NCI-H187 treated with DMSO at 0.1 percent for 48 hours (cell line): ENCODE measurements around the gene NECTIN4.
"Not testable (repeated sequence)": the region's sequence is repeated elsewhere in the genome, so short reads cannot be mapped to it uniquely, and the experiment has no call there.

Experiments used
- DNase-seq: peaks from one replicate; lab custom pipeline; 2025; lab: John Stamatoyannopoulos, UW

The NECTIN4 gene

DNA sequence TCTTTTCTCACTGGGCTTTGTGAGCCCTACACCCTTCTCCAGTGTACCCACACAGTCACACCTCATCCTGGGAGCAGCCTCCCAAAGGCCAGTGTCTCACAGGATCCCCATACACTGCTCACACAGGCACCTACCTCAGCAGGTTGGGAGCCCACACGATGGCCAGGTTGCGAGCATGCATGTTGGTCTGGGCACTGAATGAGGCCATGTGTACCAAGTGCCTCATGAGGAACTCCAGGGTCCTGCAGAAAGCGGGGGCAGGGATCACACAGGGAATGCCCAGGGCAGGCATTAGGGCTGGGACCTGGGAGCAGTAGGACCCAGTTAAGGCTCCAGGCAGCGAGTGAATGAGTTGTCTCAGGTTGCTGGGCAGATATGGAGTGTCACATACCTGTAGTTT, 35.1 kb downstream of the NECTIN4 start:
- DNase-seq: no peak

DNA sequence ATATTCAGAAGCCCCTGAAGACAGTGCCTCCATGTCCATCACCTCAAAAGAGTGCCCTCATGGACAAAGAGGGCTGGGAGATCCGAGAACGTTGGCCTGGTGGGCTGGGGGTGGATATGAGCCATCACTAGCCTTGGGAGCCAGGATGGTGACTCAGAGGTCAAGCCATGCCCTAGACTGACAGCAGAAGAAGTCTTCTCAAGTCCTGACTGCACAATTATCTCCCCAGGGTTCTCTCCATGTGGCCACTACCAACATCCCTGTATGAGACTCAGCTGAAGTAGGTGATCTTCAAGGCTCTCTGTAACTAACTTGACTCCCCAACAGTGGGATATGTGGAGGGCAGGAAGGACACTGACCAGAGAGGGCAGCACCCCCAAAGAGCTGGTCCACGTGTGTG, 36.5 kb downstream of the NECTIN4 start:
- no peak for DNase-seq

DNA sequence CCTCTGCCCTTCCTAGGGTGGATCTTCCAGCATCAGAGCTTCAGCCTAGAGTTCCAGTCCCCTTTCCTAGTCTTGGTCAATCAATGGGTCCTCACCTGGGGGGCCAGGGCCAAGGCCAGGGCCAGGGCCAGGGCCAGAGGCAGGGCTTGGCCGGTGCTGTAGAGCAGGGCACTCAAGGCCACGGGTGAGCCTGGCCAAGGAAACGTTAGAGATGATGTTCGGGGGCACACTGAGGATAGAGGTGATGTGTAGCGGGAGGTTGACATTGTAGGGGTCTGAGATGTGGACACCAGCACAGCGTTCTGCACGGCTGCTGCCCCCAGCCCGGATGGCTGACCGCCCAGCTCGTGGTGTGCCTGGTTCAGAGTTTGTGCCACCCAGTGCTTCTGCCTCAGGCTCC, 38.1 kb downstream of the NECTIN4 start:
- DNase-seq: no peak

DNA sequence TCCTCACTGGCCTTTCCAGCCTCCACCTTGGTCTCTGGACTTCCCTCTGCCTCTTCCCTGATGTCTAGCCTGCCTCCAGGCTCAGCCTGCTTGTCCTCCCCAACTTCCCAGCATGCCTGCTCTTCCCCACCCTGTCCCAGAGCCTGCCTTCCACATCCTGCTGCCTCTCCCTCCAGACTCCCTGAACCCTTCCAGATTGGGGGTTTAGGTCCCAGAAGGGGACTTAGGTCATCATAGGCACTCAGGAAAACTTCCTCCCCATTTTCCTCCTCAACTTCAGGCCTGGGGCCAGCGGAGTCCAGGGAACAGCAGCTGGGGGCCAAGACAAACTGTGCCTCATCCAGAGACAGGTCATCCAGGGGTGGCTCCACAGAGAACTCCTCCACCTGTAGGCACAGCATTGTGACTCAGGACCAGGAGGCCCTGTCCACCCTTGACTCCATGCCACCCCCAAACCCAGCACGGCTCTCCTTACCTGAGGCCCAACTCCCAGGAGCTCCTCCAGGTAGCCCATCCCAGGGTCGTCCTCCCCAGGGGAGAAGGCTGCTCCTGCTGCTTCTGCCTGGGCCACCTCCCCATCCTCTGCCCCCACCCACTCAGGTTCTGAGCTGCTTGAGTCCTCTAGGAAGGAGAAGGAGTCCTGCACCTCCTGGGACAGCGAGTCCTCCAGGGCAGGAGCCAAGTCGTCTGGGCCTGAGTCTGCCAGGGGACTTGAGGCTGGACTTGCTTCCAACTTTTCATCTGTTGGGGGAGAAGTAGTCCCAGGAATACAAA, 40.2 kb downstream of the NECTIN4 start:
- no peak for DNase-seq

DNA sequence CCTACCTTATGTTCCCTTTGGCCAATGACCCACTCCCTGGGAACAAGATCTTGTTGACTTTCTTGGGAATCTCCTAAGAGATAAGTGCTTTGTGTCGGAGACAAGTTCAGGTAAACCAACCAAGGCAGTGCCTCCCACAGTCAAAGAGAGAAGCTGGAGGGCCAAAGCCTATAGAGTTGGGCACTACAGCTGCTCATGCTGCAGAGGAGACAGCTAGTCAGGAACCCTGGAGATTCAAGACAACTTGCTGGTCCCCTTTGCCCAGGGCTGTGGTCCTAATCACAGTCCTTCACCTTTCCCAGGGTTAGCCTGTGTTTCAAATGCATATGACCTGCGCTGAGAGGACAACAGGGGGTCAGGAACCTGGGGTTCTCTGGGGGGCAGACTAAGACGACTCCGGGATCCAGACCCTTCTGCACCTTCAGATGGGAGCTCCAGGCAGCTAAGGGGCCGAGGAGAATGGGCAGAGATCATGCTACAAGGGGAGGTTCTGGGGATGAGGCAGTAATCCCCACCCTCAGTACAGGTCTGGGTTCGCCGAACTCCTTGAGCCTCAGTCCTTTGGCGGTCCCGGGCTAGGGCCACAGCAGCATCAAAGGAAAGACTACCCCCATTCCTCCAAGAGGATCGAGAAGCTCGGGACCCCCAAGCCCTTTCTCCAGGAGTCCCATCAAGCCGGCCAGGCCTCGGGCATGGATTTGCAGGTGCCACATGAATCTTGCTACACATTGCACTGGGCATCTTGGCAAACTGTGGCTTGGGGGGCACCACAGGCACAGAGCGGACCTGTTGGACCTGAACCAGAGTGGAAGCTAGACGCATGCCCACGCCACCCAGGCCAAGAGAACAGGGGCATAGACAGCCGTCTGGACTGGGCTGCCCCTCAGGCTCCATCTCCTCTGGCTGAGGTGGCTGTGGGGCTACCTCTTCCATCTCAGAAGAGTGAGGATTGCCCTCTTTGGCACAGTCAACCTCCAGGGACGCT, 41.6 kb downstream of the NECTIN4 start:
- no peak for DNase-seq

DNA sequence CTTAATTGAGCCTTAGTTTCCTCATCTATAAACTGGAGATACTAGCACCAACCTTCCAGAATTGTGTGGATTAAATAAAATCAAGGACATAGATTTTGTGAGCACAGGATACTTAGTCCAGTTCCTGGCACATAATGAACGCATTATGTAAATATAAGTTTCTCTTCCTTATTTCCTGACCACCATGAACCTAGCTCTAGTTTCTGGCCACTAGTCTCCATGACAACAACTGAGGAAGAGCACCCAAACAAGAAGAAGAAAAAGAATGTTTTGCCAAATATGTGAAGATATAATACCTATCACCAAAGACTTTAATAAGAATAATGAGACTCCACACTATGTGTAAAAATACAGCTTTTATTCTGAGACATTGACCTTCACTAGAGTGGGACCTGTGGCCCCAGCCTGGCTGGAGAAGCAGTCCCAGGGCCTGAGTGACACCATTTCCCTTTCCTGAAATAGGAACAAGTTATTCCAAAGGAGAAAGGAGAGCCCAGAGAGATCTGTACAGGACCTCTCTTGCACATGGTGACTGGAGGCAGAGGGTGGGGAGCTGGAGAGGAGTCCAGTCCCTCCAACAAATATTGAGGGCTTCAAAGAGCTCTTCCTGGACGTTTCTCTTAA, 42.6 kb downstream of the NECTIN4 start:
- DNase-seq: no peak

DNA sequence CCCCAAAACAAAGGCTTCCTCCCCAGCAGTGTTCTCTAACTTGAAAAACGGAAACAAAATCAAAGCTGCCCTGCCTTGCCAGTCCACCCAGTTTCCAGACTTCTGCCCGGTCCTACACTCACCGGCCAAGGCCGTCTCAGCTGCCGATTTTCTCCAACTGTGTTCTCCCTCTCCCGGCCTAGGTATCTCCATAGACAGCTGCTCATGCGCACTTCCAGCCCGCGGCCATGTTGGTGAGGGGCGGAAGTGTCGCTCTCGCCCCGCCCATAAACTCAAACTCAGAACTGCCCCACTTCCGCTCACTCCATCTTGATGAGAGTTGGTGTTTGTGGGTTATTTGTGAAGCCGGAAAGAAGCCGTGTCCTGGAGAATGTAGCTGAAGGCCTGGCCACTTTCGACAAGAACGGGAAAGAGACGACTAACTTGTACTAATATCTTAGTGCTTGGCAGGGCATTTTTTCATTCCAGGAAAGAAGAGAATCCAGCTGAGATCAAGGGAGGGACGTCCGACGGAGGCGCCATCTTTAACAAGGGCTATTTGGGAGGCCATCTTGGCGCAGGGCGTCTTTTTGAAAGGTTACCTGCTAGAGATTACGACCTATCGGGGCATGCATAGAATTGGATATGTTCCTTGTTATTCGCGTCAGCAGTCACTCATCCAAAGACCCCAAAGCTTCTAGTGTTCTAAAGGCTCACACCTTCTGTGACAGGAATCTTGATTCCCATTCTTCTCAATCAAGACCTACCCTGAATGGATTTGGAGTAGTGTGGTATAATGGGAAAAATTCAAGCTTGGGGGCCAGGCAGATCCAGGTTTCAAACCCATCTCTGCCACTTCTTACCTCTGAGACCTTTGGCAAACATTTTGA, 43.4 kb downstream of the NECTIN4 start, which contains the start of gene USF1:
TSS of gene USF1 (minus strand) at position 242 of the 869 bp plus-strand sequence. CDS start 2,702 bp downstream, outside the sequence.
- DNase-seq: peak; percentile 95

DNA sequence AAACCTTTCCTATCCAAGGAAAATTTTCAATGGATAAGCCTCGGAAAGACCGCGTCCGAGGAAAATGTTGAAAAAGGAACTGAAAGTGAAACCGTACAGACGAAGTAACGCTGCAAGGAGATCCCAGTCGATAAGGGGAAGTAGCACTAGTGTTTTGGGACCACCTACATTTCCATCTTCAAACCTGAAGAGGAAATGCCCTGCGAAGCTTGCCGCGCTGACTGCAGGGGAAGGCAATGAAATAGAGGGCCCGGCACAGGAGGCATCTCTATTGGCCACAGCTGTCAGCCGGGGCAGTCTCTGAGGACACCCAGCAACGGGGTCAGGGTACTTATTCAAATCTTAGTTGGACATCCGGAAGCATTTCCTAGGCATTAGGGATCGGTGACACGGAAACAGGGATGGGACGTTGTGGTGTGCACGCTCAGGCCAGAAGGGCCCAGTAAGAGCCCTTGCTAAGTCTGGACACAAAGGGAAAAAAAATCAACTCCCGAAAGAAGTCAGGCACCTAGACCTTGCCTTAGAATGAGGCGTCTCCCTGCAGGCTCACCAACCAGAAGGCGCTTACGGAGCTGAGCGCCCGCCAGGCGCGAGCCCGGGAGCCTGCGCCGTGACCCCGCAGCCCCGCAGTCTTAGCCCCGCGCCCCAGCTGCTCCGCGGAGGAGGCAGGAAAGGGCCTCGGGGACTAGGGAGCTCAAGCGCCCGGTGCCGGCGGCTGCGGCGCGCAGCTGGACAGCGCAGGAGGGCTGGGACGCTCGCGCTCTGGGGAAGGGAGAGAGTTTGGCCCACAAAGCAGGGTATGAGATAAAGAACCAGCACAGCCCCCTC, 44.2 kb downstream of the NECTIN4 start:
- DNase-seq: no peak

DNA sequence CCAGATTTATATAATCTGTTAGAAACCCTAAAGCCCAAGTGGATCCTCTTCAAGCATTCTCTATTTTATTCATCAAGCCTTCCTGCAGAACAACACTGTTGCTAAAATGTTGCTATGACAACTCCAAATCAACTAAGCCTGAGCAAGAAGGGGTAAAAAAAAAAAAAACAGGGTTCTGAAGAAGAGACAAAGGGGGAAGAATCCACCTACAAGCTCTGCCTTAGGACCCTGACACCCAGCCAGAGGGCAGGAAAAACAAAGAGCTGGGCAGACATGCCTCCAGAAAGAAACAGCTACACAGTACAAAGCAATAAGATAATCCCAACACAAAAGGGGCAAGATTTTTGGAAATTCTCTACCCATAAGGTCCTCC, 44.8 kb downstream of the NECTIN4 start:
- no peak for DNase-seq

DNA sequence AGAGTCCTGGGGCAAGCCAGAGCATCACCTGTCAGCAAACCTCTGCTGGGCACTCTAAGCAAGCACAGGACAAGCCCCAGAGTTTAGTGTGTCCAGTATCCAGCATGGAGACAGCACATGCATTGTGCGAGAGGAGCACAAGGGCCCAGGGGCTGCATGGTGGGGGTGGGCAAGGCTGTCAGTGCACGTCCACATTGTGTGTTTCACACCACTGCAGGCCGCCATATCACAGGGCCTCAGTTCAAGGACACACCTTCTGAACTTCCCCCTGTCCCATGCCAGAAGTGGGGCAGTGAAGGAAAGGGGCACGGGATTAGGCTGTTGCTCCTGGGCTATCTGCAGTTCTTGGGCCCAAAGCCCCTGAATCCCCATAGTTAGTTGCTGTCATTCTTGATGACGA, 49.8 kb downstream of the NECTIN4 start:
- no peak for DNase-seq

DNA sequence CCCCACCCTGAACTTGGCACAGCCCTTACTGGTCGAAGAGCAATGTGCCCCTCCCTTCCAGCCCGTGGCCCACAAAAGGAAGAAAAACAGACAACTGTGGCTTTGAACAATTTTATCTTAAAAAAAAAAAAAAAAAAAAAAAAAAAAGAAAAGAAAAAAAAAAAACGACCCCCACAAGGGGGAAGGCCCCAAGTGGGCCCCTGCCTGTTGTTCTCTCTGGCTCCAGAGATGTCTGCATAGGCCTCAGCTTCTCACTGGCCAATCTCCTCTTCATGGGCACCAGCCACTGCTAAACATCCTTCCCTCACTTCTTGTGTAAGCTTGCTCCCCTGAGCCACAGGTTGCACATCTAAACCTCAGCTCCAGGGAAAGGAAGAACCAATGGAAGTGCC, 50.2 kb downstream of the NECTIN4 start:
- DNase-seq: no peak

DNA sequence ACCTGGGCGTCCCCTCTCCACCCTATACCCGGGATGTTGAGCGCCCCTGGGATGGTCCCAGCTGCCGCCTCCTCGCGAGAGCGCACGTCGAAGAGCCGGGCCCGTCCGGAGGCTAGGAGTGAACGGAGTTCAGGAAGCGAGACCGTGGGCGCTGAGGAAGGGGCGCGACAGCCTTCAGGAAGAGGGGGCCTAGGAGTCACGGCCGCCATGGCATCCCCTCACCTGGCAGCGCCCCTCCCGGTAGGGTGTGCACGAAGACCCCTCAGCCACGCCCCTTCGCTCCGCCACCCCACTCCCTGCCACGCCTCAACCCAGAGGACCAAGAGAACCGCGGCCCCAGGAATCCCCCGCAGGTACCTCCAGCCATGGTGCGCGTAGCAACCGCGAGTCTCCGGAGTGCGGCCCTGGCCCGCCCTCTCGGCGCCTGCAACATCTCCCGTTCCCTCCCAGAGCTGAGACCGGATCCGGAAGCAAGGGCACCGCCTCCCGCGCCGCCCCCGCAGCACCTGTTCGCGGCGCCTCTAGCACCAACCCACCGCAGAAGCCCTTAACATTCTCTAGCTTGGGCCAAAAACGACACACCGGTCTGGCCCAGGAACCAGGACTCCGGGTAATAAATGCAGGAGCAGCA, 50.7 kb downstream of the NECTIN4 start, which contains the start of gene TSTD1:
TSS of gene TSTD1 (minus strand) at position 442 of the 631 bp plus-strand sequence. CDS start at position 367, 75 bp downstream.
- peak; percentile 54 for DNase-seq

DNA sequence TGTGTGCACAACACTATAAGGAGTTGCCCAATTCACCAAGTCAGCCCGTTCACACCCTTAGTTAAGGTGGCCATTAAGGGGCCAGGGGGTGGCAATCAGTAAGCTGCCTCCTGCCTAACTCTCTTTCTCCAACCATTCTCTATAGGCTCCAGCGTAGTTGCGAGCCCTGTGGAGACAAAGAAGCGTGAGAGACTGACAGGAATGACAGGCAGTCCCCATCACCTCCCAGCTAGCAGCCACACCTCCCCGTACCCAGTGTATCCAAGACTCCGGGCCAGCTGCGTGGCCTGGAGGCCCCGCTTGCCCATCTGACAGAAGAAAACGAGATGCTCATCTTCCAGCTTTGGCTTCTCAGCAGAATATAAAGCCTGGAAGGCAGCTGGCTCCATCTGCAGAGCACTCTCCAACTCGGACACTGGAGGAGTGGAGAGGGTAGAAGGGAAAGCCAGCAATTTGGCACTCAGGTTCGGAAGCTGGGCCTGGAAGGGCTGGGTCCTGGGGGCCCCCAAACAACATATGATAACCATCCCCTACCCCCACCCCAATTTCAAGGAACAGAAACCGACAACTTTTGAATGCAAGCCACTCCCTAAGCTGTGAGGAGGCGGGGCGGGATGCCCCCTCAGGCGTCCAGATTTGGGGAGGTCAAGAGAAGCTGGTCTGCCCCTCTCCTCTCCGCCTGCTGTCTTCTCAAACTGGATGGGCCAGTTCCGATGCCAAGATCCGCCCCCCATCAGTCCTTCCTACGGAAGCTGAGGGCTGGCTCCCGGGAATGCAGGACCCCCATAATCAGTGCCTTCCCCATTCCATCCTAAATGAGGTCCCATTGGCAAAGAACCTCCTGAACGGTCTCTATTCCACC, 51.5 kb downstream of the NECTIN4 start:
- no peak for DNase-seq

DNA sequence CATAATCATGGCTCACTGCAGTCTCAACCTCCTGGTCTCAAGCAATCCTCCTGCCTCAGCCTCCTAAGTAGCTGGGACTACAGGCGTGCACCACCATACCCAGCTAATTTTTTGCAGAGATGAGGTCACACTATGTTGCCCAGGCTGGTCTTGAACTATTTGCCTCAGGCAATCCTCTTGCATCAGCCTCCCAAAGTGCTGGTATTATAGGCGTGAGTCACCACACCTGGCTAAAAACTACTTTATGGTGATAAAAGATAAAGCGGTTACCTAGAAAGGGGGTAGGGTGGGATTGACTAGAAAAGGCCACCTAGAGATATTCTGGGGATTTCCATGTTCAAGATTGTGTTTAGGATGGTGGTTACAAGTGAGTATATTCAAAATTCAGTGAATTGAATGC, 55.6 kb downstream of the NECTIN4 start:
- no peak for DNase-seq

DNA sequence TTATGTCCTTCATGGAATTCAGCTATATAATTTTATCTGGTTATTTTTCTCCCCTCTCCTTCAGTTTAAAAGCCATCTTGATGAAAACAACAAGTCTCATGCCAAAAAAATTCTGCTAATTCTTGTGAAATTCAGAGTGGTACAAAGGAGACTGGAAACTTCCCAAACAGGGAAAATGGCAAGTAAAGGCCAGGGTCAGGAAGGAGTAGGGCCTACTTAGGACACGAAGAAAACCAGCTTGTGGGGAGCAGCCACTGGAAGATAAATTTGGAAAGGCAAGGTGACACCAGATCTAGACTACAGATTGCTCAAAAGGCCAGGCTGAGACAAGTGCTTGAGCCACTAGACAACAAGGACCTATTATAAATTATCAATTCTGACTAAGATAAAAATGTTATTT, 56.9 kb downstream of the NECTIN4 start:
- DNase-seq: no peak

DNA sequence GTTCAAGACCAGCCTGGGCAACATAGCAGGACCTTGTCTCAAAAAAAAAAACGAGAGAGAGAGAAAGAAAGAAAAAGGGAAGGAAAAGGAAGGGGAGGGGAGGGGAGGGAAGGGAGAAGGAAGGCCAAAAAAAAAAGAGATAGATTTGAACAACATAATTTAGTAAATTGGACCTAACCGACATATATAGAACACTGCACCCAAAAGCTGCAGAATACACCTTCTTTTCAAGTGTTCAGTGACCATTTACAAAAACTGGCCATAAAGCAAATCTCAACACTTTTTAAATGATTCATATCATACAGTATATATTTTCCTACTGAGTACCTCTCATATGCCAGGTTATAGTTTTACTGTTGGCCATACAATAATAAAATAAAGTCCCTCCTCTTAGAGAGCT, 57.5 kb downstream of the NECTIN4 start:
- DNase-seq: no peak

DNA sequence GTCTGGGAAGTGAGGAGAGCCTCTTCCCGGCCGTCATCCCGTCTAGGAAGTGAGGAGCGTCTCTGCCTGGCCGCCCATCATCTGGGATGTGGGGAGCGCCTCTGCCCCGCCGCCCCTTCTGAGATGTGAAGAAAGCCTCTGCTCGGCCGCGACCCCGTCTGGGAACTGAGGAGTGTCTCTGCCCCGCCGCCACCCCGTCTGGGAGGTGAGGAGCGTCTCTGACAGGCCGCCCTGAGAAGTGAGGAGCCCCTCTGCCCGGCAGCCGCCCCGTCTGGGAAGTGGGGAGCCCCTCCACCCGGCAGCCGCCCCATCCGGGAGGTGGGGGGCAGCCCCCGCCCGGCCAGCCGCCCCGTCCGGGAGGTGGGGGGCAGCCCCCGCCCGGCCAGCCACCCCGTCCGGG, 59.9 kb downstream of the NECTIN4 start:
- not testable (repeated sequence) for DNase-seq

DNA sequence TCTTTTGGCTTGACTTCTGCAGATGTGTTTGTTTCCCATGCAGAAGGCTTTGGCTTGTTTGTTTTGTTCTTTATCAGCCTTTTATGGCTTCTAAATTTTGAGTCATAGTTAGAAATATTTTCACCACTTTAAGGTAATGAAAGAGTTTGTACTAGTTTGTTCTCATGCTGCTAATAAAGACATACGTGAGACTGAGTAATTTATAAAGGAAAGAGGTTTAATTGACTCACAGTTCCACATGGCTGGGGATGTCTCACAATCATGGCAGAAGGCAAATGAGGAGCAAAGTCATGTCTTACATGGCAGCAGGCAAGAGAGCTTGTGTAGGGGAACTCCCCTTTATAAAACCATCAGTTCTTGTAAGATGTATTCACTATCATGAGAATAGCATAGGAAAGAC, 62.4 kb downstream of the NECTIN4 start:
- not testable (repeated sequence) for DNase-seq

DNA sequence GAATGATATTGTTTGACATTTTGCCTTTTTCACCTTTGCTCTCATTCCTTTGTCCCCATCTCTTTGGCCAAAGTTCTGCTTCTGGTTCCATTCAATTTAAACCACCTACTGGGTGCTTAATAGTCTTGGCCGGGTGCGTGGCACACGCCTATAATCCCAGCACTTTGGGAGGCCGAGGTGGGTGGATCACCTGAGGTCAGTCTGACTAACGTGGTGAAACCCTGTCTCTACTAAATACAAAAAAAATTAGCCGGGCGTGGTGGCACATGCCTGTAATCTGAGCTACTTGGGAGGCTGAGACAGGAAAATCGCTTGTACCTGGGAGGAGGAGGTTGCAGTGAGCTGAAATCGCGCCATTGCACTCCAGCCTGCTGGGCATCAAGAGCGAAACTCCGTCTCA, 66.9 kb downstream of the NECTIN4 start:
- not testable (repeated sequence) for DNase-seq
